HG02943 (cell line): ENCODE results near the gene GSTM2.
"Not testable (repeated sequence)": the region's sequence is repeated elsewhere in the genome, so short reads cannot be mapped to it uniquely, and the experiment has no call there.

Experiments used
- ATAC-seq: cut with Tn5 transposase; IDR thresholded peaks from one replicate; pipeline ENCODE4 v1.9.1; 2021; ENCODE audit warnings: mild to moderate bottlenecking, low read depth, moderate library complexity; ENCODE audit not compliant: unreplicated experiment

GSTM2 gene

DNA sequence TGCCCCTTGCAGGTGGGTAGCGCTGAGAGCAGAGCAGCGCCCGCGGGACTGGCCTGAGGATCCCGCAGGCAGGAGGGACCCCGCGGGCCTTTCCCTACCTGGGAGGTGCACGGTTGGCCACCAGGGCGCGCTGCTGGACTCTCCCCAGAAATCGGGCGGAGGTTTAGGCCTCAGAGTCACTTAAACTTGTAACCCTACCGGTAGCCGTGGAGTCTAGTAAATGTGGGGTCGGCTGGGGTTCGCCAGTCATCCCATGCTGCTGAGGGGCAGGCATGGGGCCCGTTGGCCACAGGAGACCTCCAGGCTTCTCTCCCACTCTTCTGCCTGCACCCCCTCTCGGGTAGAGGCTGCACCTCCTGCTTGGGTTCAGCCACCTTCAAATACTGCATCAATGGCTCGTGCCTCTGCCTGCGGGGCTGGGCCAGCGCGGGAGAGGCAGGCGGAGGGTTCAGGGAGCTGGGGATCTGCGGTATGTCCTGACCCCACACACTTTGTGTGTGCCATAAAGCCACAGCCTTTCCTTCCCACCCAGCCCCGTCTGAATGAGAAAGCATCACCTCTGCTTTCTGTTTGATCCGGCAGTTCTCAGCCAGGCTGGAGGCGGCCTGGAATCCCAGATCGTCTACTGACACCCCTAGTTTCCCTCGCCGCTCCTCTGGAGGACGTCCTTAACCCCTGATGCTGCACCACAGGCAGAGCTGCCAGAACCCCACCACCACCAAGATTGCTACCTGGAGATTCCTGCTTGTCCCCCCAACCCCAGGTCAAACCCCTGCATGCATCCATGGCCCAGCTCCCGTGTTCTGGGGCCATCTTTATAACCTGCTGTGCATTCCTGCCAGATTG, 24.2 kb upstream of the GSTM2 start:
- peak; percentile 76 for ATAC-seq

- ATAC-seq = no peak
These were observed 23.2 kb upstream of the GSTM2 start for GRCh38 chr1:109644670-109645069.

- no peak for ATAC-seq
These were observed 18.4 kb upstream of the GSTM2 start for GRCh38 chr1:109649491-109649914.

- ATAC-seq = no peak
These were observed 17.2 kb upstream of the GSTM2 start for GRCh38 chr1:109650609-109651008.

DNA sequence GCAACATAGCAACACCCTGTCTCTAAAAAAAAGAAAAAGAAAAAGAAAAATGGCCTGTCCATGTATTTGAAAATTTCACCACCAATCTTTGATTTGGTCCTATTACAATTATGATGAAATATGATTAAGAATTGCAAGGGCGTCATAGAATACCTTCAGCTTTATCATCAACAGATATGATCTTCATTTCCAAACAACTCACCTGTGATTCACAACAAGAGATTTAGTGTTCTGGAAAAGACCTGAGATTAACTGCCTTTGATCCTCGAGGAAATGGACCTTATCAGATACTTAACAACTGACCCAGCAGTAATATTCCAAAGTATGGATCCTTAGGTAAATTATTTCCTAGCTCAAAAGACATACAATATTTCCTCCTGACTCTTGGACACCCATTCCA, 15.5 kb upstream of the GSTM2 start:
- no peak for ATAC-seq

DNA sequence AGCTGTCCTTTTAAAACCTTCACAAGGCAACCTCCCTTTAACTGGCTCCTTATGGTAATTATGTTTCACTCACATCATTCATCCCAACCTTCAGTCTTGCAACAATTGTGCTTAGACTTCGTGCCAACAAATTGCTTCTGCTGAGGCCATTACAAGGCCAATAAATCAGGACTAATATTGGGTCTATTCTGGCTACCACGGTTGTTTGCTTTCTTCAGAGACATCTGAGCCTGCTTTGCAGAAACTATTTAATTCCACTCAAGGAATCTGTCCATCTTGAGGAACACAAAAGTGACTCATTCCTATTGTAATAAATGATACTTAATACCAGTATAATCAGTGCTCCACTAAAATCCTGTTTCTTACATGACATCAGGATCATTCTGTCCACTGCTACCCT, 14.6 kb upstream of the GSTM2 start:
- ATAC-seq = no peak

DNA sequence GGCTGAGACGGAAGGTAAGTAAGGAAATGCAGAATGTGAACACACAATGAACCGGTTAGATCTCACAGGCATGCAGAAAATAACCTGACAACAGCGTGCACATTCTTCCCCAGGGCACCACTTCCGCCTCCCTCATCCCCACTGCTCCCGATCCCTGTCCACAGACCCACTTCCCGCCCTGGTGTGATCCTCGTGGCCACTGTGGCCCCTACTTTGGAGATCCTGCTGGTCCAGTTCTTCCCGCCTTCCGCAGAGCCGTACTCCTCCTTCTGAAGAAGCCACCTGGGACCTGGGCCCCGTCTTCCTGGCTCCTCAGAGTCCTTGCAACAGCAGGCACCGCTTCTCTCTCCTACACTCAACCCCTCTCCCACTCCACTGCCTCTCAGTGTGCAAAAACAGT, 13.3 kb upstream of the GSTM2 start:
- ATAC-seq = no peak

DNA sequence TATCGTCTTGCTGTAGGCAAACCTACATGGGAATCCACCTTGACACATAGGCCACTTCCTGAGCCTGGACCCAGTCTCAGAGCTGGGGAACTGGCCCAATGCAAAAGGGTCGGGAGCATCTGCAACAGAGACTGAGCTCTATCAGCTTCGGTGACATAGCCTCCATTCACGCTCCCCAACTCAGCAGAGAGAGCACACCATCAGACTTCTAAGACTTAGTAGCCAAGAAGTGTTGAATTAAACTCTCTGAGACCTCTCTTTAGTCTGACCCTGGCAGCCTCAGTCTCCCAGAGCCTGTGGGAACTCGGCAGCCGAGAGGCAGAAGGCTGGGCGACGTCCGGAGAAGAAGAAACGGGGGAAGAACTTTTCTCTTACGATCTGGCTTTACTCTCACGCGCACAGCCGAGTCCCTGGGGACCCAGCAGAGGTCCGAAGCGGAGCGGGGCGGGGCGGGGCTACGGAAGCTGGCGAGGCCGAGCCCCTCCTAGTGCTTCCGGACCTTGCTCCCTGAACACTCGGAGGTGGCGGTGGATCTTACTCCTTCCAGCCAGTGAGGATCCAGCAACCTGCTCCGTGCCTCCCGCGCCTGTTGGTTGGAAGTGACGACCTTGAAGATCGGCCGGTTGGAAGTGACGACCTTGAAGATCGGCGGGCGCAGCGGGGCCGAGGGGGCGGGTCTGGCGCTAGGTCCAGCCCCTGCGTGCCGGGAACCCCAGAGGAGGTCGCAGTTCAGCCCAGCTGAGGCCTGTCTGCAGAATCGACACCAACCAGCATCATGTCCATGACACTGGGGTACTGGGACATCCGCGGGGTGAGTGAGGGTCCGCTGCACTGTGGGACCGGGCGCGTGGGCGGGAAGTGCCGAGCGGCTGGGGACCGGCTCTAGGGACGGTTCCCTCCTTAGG, 12.0 kb upstream of the GSTM2 start, which contains the start of gene GSTM4:
GSTM4 (plus strand) TSS at position 485 of the 905 bp plus-strand sequence; CDS start at position 776, 291 bp downstream.
- ATAC-seq = peak; percentile 91

DNA sequence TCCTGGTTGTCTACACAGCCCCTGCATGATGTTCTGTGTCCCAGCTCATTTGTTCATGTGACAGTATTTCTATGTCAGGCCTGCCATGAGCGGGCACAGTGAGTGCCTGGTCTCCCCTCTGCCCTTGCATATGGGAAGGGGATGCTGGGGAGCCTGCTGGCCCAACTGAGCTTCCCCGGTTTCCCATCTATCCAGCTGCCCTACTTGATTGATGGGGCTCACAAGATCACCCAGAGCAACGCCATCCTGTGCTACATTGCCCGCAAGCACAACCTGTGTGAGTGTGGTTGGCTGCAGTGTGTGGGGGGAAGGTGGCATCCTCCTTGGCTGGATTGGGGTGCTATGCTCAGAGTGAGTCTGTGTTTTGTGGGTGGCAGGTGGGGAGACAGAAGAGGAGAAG, 10.5 kb upstream of the GSTM2 start:
- no peak for ATAC-seq

DNA sequence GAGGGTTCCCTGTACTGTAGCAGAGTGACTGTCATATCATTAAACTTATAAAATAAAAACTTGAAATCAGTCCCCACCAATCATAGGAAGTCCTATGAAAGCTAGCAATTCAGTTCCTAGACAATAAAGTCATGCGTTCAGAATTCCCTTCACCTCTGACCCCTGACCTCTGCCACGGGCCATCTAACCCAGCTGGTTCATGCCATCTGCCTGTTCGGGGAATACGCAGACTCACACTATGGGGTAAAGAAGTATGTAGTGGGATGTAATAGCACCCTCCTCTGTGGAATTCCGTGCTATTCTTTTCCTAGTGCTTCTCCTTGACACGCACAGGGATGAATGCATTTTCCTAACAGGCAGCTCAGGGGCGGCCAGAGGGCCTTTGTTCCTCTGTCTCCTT, 9.9 kb upstream of the GSTM2 start:
- no peak for ATAC-seq

DNA sequence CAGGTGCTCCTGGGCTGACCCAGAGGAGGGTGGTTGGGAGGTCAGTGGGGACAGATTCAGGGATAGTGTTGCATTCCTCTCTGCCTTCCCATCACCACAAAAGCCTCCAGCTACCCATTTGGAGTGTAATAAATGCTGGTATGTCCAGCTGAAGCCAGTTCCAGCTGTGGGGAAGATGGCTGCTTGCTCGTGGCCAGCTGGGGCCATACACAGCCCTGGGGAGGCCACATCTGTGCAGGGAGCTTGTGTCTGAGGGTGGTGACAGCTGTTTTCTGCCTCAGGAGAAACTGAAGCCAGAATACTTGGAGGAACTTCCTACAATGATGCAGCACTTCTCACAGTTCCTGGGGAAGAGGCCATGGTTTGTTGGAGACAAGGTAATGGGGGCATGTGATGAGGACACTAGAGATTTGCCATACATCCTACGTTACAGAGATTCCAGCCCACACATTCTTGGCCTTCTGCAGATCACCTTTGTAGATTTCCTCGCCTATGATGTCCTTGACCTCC, 9.3 kb upstream of the GSTM2 start:
- ATAC-seq = no peak

- no peak for ATAC-seq
These were observed 8.7 kb upstream of the GSTM2 start for GRCh38 chr1:109659145-109659544.

GRCh38 chr1:109659997-109660690, 7.7 kb upstream of the GSTM2 start:
- no peak for ATAC-seq

- ATAC-seq = not testable (repeated sequence)
These were observed 7.2 kb upstream of the GSTM2 start for GRCh38 chr1:109660691-109661026.

DNA sequence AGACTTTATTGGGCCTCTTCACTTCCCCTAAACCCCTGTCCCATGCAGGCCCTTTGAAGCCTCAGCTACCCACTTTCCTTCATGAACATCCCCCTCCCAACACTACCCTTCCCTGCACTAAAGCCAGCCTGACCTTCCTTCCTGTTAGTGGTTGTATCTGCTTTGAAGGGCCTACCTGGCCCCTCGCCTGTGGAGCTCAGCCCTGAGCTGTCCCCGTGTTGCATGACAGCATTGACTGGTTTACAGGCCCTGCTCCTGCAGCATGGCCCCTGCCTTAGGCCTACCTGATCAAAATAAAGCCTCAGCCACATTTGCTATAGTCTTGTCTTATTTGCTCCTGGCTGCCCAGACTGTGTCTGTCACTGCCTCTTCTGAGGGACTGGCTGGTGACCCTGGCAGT, 6.5 kb upstream of the GSTM2 start:
- ATAC-seq = no peak

DNA sequence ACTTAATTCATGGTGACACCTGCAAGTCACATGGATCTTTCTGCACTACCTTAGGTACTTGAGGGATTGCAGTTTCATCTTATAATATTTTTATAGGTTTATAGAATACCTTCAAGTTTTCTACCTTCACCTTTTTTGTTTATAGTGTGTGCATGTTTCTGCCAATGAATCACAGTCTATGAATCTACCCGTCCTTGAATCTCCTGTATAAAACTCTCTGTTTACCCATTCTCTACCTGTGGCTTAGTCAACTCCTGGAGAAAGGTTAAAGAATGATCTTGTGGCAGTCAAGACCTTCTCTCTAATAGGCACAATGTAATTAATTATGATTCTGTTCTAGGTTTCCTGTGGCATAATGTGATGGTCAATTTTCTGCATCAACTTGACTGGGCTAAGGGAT, 3.2 kb upstream of the GSTM2 start:
- no peak for ATAC-seq

DNA sequence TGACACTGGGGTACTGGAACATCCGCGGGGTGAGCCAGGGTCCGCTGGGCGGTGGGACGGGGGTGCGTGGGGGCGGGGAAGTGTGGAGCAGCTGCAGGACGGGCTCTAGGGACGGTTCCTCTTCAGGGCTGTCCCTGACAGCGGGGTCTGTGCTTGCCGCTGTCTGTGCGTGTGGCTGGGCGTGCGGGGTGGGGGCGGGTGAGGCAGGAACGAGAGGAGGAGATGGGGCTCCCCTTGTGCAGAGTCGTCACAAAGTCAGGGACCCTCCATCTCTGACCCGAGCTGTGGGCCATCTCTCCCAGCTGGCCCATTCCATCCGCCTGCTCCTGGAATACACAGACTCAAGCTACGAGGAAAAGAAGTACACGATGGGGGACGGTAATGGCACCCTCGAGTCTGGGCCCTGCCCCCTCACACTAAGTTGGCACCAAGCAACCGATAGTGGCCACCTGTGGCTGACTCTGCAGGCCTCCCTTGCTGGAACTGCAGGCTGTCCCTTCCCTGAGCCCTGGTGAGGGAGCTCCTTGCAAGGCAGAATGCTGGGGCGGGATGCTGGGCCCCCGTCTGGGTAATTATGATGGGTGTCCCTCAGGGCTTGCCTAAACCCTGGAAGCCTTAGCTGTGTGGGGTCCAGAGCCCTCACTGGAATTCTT, 392 bp downstream of the GSTM2 start:
- no peak for ATAC-seq

- no peak for ATAC-seq
These were observed 1.5 kb downstream of the GSTM2 start for GRCh38 chr1:109669246-109669948.

DNA sequence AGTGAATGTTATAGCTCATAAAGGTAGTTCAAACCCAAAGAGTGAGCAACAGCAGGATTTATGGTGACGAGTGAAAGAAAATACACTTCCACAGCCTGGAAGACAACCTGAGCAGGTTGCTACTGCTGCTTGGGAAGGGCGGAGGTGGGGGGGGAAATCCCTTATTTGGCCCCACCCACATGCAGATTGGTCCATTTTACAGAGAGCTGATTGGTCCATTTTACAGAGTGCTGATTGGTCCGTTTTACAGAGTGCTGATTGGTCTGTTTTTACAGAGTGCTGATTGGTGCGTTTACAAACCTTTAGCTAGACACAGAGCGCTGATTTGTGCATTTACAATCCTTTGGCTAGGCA, 2.1 kb downstream of the GSTM2 start:
- not testable (repeated sequence) for ATAC-seq

DNA sequence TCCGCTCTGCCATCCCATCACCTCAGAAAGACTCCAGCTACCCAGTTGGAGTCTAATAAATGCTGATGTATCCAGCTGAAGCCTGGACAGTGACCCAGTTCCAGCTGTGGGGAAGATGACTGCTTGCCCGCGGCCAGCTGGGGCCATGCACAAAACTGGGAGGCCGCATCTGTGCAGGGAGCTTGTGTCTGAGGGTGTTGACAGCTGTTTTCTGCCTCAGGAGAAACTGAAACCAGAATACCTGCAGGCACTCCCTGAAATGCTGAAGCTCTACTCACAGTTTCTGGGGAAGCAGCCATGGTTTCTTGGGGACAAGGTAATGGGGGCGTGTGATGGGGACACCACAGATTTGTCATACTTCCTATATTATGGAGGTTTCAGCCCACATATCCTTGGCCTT, 3.2 kb downstream of the GSTM2 start:
- ATAC-seq = no peak
